ENCODE measurements around the gene ME2. TPM values are rescaled to one million over a fixed set of nuclear protein-coding genes. Genes with fewer than 3 reads are reported as not detected.

Gene ME2
- total RNA-seq, 2 experiments from 2014 or later = 39.0 to 62.0 TPM

DNA sequence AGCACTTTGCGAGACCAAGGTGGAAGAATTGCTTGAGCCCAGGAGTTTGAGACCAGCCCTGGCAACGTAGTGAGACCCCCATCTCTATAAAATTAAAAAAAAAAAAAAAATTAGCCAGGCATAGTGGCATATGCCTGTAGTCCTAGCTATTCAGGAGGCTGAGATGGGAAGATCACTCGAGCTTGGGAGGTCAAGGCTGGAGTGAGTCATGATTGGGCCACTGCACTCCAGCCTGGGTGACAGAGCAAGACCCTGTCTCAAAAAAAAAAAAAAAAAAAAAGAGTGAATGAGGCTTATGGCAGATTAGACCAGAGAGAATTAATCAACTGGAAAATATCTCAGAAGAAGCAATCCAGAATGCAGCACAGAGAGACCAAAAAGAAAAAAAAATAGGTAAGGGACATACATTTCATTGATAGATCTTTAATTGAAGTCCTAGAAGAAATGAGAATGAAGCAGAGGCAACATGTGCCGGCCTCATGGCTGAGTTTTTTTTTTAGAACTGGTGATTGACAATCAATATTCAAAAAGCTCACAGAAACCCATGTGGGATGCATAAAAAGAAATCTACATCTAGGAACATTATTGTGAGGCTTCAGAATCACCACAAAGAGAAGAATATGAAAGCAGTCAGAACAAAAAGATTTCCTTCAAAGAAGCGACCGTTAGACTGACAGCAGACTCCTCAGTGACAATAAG is 56.7 kb downstream of the ME2 start:
- Histone ChIP-seq H2AFZ (ENCODE audit: low read length) (no peak overlapping the region), H3K9me3 (ENCODE audit: low read length) (no peaks in the 10 kb centered on the region), H3K79me2 (ENCODE audit: insufficient read depth, low read depth, low read length) (no peaks in the 10 kb centered on the region), H3K4me3 (ENCODE audit: low read depth, low read length, poor library complexity, severe bottlenecking) (no peak overlapping the region), H3K36me3 (ENCODE audit: insufficient read depth, low read length) (peaks cover 24% of the 10 kb centered on the region), H3K27ac (ENCODE audit: low read depth, low read length, poor library complexity, severe bottlenecking) (no peak overlapping the region), H4K20me1 (ENCODE audit: insufficient read depth, low read length) (no peaks in the 10 kb centered on the region), H3K4me2 (ENCODE audit: low read length) (no peak overlapping the region), H3K9me2 (ENCODE audit: insufficient read depth, low read length) (no peaks in the 10 kb centered on the region), H3K4me1 (ENCODE audit: insufficient read depth, low read length, poor library complexity, severe bottlenecking) (no peaks in the 10 kb centered on the region)
- ChIA-PET CTCF (ENCODE audit: unreplicated experiment) (no interaction called here), POLR2A (interaction anchor here (1.1 kb wide), 1 partner anchor 55 kb away, joined by 5 read pairs; no protein-coding TSS in a partner anchor)
- intact Hi-C loops (cut with micrococcal nuclease; ENCODE audit: unreplicated experiment) = no loop called here
- no peak for DNase-seq (ENCODE audit: low spot score)
- no peak for TF ChIP-seq EZH2phosphoT487 (IDR thresholded peaks at IDR 0.05; ENCODE audit: borderline replicate concordance, low read depth, low read length)
- TF ChIP-seq, protein P1, sequence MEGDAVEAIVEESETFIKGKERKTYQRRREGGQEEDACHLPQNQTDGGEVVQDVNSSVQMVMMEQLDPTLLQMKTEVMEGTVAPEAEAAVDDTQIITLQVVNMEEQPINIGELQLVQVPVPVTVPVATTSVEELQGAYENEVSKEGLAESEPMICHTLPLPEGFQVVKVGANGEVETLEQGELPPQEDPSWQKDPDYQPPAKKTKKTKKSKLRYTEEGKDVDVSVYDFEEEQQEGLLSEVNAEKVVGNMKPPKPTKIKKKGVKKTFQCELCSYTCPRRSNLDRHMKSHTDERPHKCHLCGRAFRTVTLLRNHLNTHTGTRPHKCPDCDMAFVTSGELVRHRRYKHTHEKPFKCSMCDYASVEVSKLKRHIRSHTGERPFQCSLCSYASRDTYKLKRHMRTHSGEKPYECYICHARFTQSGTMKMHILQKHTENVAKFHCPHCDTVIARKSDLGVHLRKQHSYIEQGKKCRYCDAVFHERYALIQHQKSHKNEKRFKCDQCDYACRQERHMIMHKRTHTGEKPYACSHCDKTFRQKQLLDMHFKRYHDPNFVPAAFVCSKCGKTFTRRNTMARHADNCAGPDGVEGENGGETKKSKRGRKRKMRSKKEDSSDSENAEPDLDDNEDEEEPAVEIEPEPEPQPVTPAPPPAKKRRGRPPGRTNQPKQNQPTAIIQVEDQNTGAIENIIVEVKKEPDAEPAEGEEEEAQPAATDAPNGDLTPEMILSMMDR (conservative IDR thresholded peaks at IDR 0.05; ENCODE audit: low read length) = no peak
- BruUV-seq (replicated peaks) = no TSS peak

DNA sequence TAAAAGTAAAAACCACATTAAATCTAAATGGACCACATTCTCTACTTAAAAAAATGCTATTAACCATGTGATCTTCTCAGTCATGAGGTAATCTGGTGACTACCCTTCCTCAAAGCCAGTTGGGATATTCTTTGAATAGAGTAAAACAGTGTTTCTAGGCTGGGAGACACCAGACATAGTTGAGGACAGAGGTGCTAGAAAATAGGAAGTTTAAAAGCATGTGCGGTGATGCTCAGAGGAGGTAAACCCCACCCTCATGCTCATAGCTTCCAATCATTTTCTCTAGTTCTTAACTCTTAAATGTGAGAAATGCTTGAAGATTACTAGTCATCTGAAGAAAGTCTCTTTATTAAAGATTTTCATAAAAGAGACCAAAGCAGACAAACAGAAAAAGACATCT is 58.3 kb downstream of the ME2 start:
- no peak for DNase-seq (ENCODE audit: low spot score)
- no peak overlapping the region for H3K4me2 ChIP-seq (ENCODE audit: low read length)
- H3K27ac ChIP-seq (ENCODE audit: low read depth, low read length, poor library complexity, severe bottlenecking) = no peak overlapping the region
- CTCF ChIA-PET (ENCODE audit: unreplicated experiment) = no interaction called here
- no peaks in the 10 kb centered on the region for H3K9me2 ChIP-seq (ENCODE audit: insufficient read depth, low read length)
- no peaks in the 10 kb centered on the region for H3K9me3 ChIP-seq (ENCODE audit: low read length)
- no peak for TF ChIP-seq EZH2phosphoT487 (IDR thresholded peaks at IDR 0.05; ENCODE audit: borderline replicate concordance, low read depth, low read length)
- TF ChIP-seq, protein P1 (conservative IDR thresholded peaks at IDR 0.05; ENCODE audit: low read length) = no peak
- no peaks in the 10 kb centered on the region for H3K4me1 ChIP-seq (ENCODE audit: insufficient read depth, low read length, poor library complexity, severe bottlenecking)
- no peaks in the 10 kb centered on the region for H4K20me1 ChIP-seq (ENCODE audit: insufficient read depth, low read length)
- no TSS peak for BruUV-seq (replicated peaks)
- H2AFZ ChIP-seq (ENCODE audit: low read length) = no peak overlapping the region
- intact Hi-C loops (cut with micrococcal nuclease; ENCODE audit: unreplicated experiment) = no loop called here
- no peak overlapping the region for H3K4me3 ChIP-seq (ENCODE audit: low read depth, low read length, poor library complexity, severe bottlenecking)
- POLR2A ChIA-PET = no interaction called here
- H3K79me2 ChIP-seq (ENCODE audit: insufficient read depth, low read depth, low read length) = no peaks in the 10 kb centered on the region
- peaks cover 22% of the 10 kb centered on the region for H3K36me3 ChIP-seq (ENCODE audit: insufficient read depth, low read length)

- Histone ChIP-seq H3K9me3 (ENCODE audit: low read length) (no peaks in the 10 kb centered on the region), H3K4me1 (ENCODE audit: insufficient read depth, low read length, poor library complexity, severe bottlenecking) (no peaks in the 10 kb centered on the region), H4K20me1 (ENCODE audit: insufficient read depth, low read length) (no peaks in the 10 kb centered on the region), H2AFZ (ENCODE audit: low read length) (no peak overlapping the region), H3K36me3 (ENCODE audit: insufficient read depth, low read length) (peaks cover 21% of the 10 kb centered on the region), H3K4me2 (ENCODE audit: low read length) (no peak overlapping the region), H3K9me2 (ENCODE audit: insufficient read depth, low read length) (no peaks in the 10 kb centered on the region), H3K4me3 (ENCODE audit: low read depth, low read length, poor library complexity, severe bottlenecking) (no peak overlapping the region), H3K27ac (ENCODE audit: low read depth, low read length, poor library complexity, severe bottlenecking) (no peak overlapping the region), H3K79me2 (ENCODE audit: insufficient read depth, low read depth, low read length) (no peaks in the 10 kb centered on the region)
- TF ChIP-seq, protein P1 (conservative IDR thresholded peaks at IDR 0.05; ENCODE audit: low read length) = no peak
- TF ChIP-seq EZH2phosphoT487 (IDR thresholded peaks at IDR 0.05; ENCODE audit: borderline replicate concordance, low read depth, low read length) = no peak
- CTCF ChIA-PET (ENCODE audit: unreplicated experiment) = no interaction called here
- no TSS peak for BruUV-seq (replicated peaks)
- DNase-seq (ENCODE audit: low spot score) = no peak
- POLR2A ChIA-PET = interaction anchor here (0.6 to 1.1 kb wide), 4 partner anchors 8 to 116 kb away, joined by 3 to 4 read pairs (median 4); partner anchors contain the start of gene ELAC1
- intact Hi-C loops (cut with micrococcal nuclease; ENCODE audit: unreplicated experiment) = no loop called here
Measured at GRCh38 chr18:50938912-50939311, 60.0 kb downstream of the ME2 start.

Data from OCI-LY7 (cell line).